T-helper 22 cell (primary cell): ENCODE results near the gene GRM4.
"Not testable (repeated sequence)": the region's sequence is repeated elsewhere in the genome, so short reads cannot be mapped to it uniquely, and the experiment has no call there.

Experiments
- DNase-seq: peaks from one replicate; pipeline ENCODE4 v3.0.0-alpha.2; 2020; ENCODE audit warnings: low read depth

Gene GRM4

GRCh38 chr6:34146021-34146782 lies at the start of gene GRM4:
GRM4 (minus strand) TSS chr6:34146087; CDS start chr6:34133496, 12,591 bp downstream.
- no peak for DNase-seq

GRCh38 chr6:34194772-34195171 lies 48.9 kb upstream of the GRM4 start:
- no peak for DNase-seq

GRCh38 chr6:34190504-34191122 lies 44.7 kb upstream of the GRM4 start:
- DNase-seq, result no peak

- no peak for DNase-seq
These were observed 44.1 kb upstream of the GRM4 start for GRCh38 chr6:34189806-34190503.

GRCh38 chr6:34184726-34185125 lies 38.8 kb upstream of the GRM4 start:
- DNase-seq, result not testable (repeated sequence)

- peak; percentile 68 for DNase-seq
These were observed 37.1 kb upstream of the GRM4 start for GRCh38 chr6:34182751-34183531.

GRCh38 chr6:34181908-34182307 lies 36.0 kb upstream of the GRM4 start:
- no peak for DNase-seq

- DNase-seq, result no peak
These were observed 33.3 kb upstream of the GRM4 start for GRCh38 chr6:34179106-34179720.

- no peak for DNase-seq
These were observed 32.6 kb upstream of the GRM4 start for GRCh38 chr6:34178357-34179105.

GRCh38 chr6:34177181-34177591 lies 31.3 kb upstream of the GRM4 start:
- DNase-seq, result no peak

- DNase-seq, result no peak
These were observed 30.6 kb upstream of the GRM4 start for GRCh38 chr6:34176261-34177031.

- no peak for DNase-seq
These were observed 29.0 kb upstream of the GRM4 start for GRCh38 chr6:34174846-34175399.

GRCh38 chr6:34172961-34173775 lies 27.3 kb upstream of the GRM4 start:
- no peak for DNase-seq

GRCh38 chr6:34170346-34170745 lies 24.5 kb upstream of the GRM4 start:
- DNase-seq, result no peak

GRCh38 chr6:34169897-34170296 lies 24.0 kb upstream of the GRM4 start:
- DNase-seq, result no peak

- DNase-seq, result no peak
These were observed 16.1 kb upstream of the GRM4 start for GRCh38 chr6:34161857-34162515.

- DNase-seq, result no peak
These were observed 14.0 kb upstream of the GRM4 start for GRCh38 chr6:34159844-34160243.

GRCh38 chr6:34158876-34159275 lies 13.0 kb upstream of the GRM4 start:
- no peak for DNase-seq

- DNase-seq, result no peak
These were observed 12.0 kb upstream of the GRM4 start for GRCh38 chr6:34157851-34158250.
